Inferior parietal cortex (tissue), 1 donor: ENCODE measurements around the gene FAM98C.
"Not testable (repeated sequence)": the region's sequence is repeated elsewhere in the genome, so short reads cannot be mapped to it uniquely, and the experiment has no call there.

Experiments
- DNase-seq: peaks from one replicate; pipeline ENCODE4 v3.0.0-alpha.2; 2016; ENCODE audit errors: extremely low spot score

FAM98C gene

GRCh38 chr19:38395381-38396114 is 7.3 kb upstream of the FAM98C start:
- no peak for DNase-seq

- DNase-seq: no peak
These were observed 3.8 kb upstream of the FAM98C start for GRCh38 chr19:38399081-38399480.

GRCh38 chr19:38399537-38399936 is 3.4 kb upstream of the FAM98C start:
- DNase-seq: no peak

- DNase-seq: no peak
These were observed 2.5 kb upstream of the FAM98C start for GRCh38 chr19:38400361-38400760.

GRCh38 chr19:38401148-38401547 is 1.7 kb upstream of the FAM98C start:
- DNase-seq: no peak

GRCh38 chr19:38402623-38402966 is 298 bp upstream of the FAM98C start:
- no peak for DNase-seq

- no peak for DNase-seq
These were observed 2.0 kb downstream of the FAM98C start for GRCh38 chr19:38404858-38405257.

GRCh38 chr19:38405276-38405675 is 2.4 kb downstream of the FAM98C start:
- no peak for DNase-seq

- DNase-seq: no peak
These were observed 6.8 kb downstream of the FAM98C start for GRCh38 chr19:38409631-38410133.

- not testable (repeated sequence) for DNase-seq
These were observed 7.5 kb downstream of the FAM98C start for GRCh38 chr19:38410407-38410806.

- DNase-seq: no peak
These were observed 8.3 kb downstream of the FAM98C start for GRCh38 chr19:38411041-38411712.

GRCh38 chr19:38411898-38412297 is 9.0 kb downstream of the FAM98C start:
- DNase-seq: not testable (repeated sequence)

GRCh38 chr19:38412491-38412890 is 9.6 kb downstream of the FAM98C start:
- DNase-seq: no peak

- DNase-seq: no peak
These were observed 10.1 kb downstream of the FAM98C start for GRCh38 chr19:38412961-38413360.

GRCh38 chr19:38413416-38413815 is 10.5 kb downstream of the FAM98C start:
- no peak for DNase-seq

- no peak for DNase-seq
These were observed 14.3 kb downstream of the FAM98C start for GRCh38 chr19:38417146-38417543.

- peak; percentile 29 for DNase-seq
These were observed 14.9 kb downstream of the FAM98C start for GRCh38 chr19:38417544-38418506.

GRCh38 chr19:38420935-38421334 is 18.0 kb downstream of the FAM98C start:
- no peak for DNase-seq

- no peak for DNase-seq
These were observed 19.0 kb downstream of the FAM98C start for GRCh38 chr19:38421856-38422255.

GRCh38 chr19:38422438-38422837 is 19.5 kb downstream of the FAM98C start:
- DNase-seq: no peak

- no peak for DNase-seq
These were observed 21.4 kb downstream of the FAM98C start for GRCh38 chr19:38424272-38424671.

GRCh38 chr19:38425222-38425809 is 22.4 kb downstream of the FAM98C start:
- no peak for DNase-seq
